Measurements from ENCODE around the gene GUCY1B1.

GUCY1B1 gene

GRCh38 chr4:155758481-155759371 is at the start of gene GUCY1B1:
GUCY1B1 (plus strand) TSS chr4:155759021; CDS start chr4:155759141, 120 bp downstream.
- DNase-seq: peak in 3 of 4 experiments; percentile 3 to 6 (median 3)

GRCh38 chr4:155709918-155710317 is 48.9 kb upstream of the GUCY1B1 start:
- DNase-seq: no peak

- no peak for DNase-seq
Observed at GRCh38 chr4:155711556-155711955, 47.3 kb upstream of the GUCY1B1 start.

GRCh38 chr4:155712846-155713245 is 46.0 kb upstream of the GUCY1B1 start:
- no peak for DNase-seq

- DNase-seq: no peak
Observed at GRCh38 chr4:155713911-155714310, 44.9 kb upstream of the GUCY1B1 start.

- no peak for DNase-seq
Observed at GRCh38 chr4:155722336-155722735, 36.5 kb upstream of the GUCY1B1 start.

- no peak for DNase-seq
Observed at GRCh38 chr4:155722816-155723499, 35.9 kb upstream of the GUCY1B1 start.

GRCh38 chr4:155724731-155725130 is 34.1 kb upstream of the GUCY1B1 start:
- DNase-seq: no peak

GRCh38 chr4:155734065-155734464 is 24.8 kb upstream of the GUCY1B1 start:
- no peak for DNase-seq

GRCh38 chr4:155734951-155735350 is 23.9 kb upstream of the GUCY1B1 start:
- no peak for DNase-seq

GRCh38 chr4:155735496-155735895 is 23.3 kb upstream of the GUCY1B1 start:
- DNase-seq: no peak

GRCh38 chr4:155738548-155738947 is 20.3 kb upstream of the GUCY1B1 start:
- no peak for DNase-seq

GRCh38 chr4:155741546-155741945 is 17.3 kb upstream of the GUCY1B1 start:
- no peak for DNase-seq

- DNase-seq: no peak
Observed at GRCh38 chr4:155742310-155743015, 16.4 kb upstream of the GUCY1B1 start.

GRCh38 chr4:155745984-155746383 is 12.8 kb upstream of the GUCY1B1 start:
- DNase-seq: no peak

GRCh38 chr4:155748039-155748438 is 10.8 kb upstream of the GUCY1B1 start:
- no peak for DNase-seq

GRCh38 chr4:155749041-155749440 is 9.8 kb upstream of the GUCY1B1 start:
- no peak for DNase-seq

- DNase-seq: no peak
Observed at GRCh38 chr4:155751569-155751968, 7.3 kb upstream of the GUCY1B1 start.

GRCh38 chr4:155757745-155758265 is 1.0 kb upstream of the GUCY1B1 start:
- DNase-seq: no peak

- DNase-seq: no peak
Observed at GRCh38 chr4:155759372-155760252, 791 bp downstream of the GUCY1B1 start.

GRCh38 chr4:155761047-155761446 is 2.2 kb downstream of the GUCY1B1 start:
- DNase-seq: no peak

GRCh38 chr4:155761916-155762315 is 3.1 kb downstream of the GUCY1B1 start:
- DNase-seq: no peak
